Gastroesophageal sphincter (tissue), 4 donors: ENCODE data around the gene TMEM114. TPM values are rescaled to one million over a fixed set of nuclear protein-coding genes. Genes with fewer than 3 reads are reported as not detected.

Source experiments
- ATAC-seq: fragments of 150-250 bp; one replicate; pipeline ENCODE4 v1.9.1; 2016; ENCODE audit warnings: mild to moderate bottlenecking, moderate library complexity
- H3K27ac ChIP-seq, 4 donors: fragments of 200-600 bp; sonication (generic) in 3 of 4; 1 replicate in 3 of 4; 2 replicates in 1 of 4; pipeline ENCODE4 v1.5.1; 2016 to 2019
- H3K27me3 ChIP-seq: fragments of 200-600 bp; sonication (generic); one replicate; pipeline ENCODE4 v1.5.1; 2019
- H3K36me3 ChIP-seq, 2 donors: fragments of 200-600 bp; sonication (generic); one replicate each; pipeline ENCODE4 v1.5.1; 2019; ENCODE audit warnings: control low read depth in 1 of 2
- H3K4me1 ChIP-seq, 3 donors: fragments of 200-600 bp; sonication (generic); 1 replicate in 2 of 3; 2 replicates in 1 of 3; pipeline ENCODE4 v1.5.1; 2016 to 2019; ENCODE audit warnings: control low read depth in 2 of 3
- H3K4me3 ChIP-seq, 2 donors: fragments of 200-600 bp; sonication (generic); one replicate each; pipeline ENCODE4 v1.5.1; 2019; ENCODE audit warnings: mild to moderate bottlenecking in 1 of 2, moderate library complexity in 1 of 2
- H3K9me3 ChIP-seq, 3 donors: fragments of 200-600 bp; sonication (generic); one replicate each; pipeline ENCODE4 v1.5.1; 2017 to 2019; ENCODE audit warnings: control low read depth in 2 of 3
- CTCF ChIP-seq, 4 experiments: fragments of 200-600 bp in 2 of 4; fragments of 450-650 bp in 2 of 4; sonication (generic) in 1 of 4; IDR thresholded peaks; one replicate each; pipeline ENCODE4 v1.5.1; 2017 to 2019; ENCODE audit warnings: antibody characterized with exemption in 4 of 4, mild to moderate bottlenecking in 2 of 4, moderate library complexity in 2 of 4
- EP300 ChIP-seq: sonication (generic); formaldehyde crosslinking; IDR thresholded peaks from one replicate; pipeline ENCODE4 v1.6.1; 2017; ENCODE audit warnings: antibody characterized with exemption, mild to moderate bottlenecking
- POLR2A ChIP-seq, 2 donors: fragments of 450-650 bp; IDR thresholded peaks; one replicate each; pipeline ENCODE4 v1.6.1; 2017; ENCODE audit warnings: antibody characterized with exemption in 2 of 2, mild to moderate bottlenecking in 2 of 2, moderate library complexity in 1 of 2
- POLR2AphosphoS5 ChIP-seq: sonication (generic); formaldehyde crosslinking; IDR thresholded peaks from one replicate; pipeline ENCODE4 v1.6.1; 2017; ENCODE audit warnings: antibody characterized with exemption
- WGBS, 2 donors: methylation state at CpG; one replicate each; pipeline ENCODE4 v1.1.5; 2018; ENCODE audit warnings: low coverage in 1 of 2; 5-methylcytosine and 5-hydroxymethylcytosine counted together
- total RNA-seq, 4 donors: library from RNA; depleted of rRNA; stranded (reverse); fragments of >200 nt; gene quantifications; one replicate each; pipeline ENCODE4 v1.1.0, GENCODE V29; 2016

The TMEM114 gene
- total RNA-seq, 4 donors from 2014 or later: not detected

DNA sequence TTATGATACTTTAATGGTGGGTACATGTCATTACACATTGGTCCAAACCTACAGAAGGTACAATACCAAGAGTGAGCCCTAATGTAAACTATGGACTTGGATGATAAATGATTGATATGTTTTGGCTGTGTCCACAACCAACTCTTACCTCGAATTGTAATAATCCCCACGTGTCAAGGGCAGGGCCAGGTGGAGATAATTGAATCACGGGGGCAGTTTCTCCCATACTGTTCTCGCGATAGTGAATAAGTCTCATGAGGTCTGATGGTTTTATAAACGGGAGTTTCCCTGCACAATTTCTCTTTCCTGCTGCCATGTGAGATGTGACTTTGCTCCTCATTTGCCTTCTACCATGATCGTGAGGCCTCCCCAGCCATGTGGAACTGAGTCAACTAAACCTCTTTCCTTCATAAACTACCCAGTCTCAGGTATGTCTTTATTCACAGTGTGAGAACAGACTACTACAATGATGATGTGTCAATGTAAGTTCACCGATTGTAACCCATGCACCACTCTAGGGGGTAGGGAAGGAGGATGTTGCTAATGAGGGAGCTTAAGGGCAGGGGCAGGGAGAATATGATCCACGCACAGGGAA, 24.2 kb upstream of the TMEM114 start:
- TF ChIP-seq EP300 (no peak), POLR2AphosphoS5 (no peak), CTCF (IDR thresholded peaks at IDR 0.05) (no peak), POLR2A (IDR thresholded peaks at IDR 0.05) (no peak)
- Histone ChIP-seq H3K4me1 (no peaks in the 10 kb centered on the region), H3K36me3 (no peaks in the 10 kb centered on the region), H3K4me3 (no peak overlapping the region), H3K9me3 (no peaks in the 10 kb centered on the region), H3K27ac (no peak overlapping the region), H3K27me3 (peaks cover 48% of the 10 kb centered on the region)
- 47 to 54% methylated on average over 7 to 9 of the region's 9 CpGs for WGBS, 2 donors
- no peak for ATAC-seq

DNA sequence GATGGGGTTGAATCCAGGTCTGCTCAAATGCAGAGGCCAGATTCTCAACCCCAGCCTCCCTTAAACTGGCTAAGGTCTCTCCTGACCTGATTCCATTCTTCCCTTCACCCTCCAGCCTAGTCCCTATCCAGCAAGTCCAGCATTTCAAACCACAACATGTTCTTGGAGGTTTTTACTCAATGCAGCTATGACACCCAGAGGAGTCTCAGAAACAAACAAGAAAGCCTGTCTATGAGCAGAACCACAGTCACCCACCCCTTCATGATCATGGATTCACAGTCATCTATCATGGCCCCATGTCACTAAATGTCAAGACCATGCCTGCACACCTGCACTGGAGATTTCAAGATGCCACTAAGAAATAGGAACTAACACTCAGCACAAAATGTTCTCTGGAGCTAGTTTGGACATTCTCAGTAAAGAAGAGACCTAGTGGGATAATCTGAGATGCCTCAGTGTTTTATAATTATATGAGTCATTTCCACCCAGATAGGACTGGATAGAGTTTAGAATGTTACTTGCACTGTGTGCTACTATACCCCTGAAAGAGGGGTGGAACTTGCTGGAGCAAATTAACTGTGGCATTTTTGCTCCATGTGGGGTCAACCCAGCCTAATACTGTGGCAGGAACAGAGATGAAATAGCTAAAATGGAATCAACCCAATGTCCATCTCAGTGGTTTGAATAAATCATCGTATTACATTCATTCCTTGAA, 21.7 kb upstream of the TMEM114 start:
- TF ChIP-seq EP300 (no peak), CTCF (IDR thresholded peaks at IDR 0.05) (no peak), POLR2AphosphoS5 (no peak), POLR2A (IDR thresholded peaks at IDR 0.05) (no peak)
- Histone ChIP-seq H3K4me3 (no peak overlapping the region), H3K36me3 (no peaks in the 10 kb centered on the region), H3K27ac (no peak overlapping the region), H3K27me3 (peaks cover 56% of the 10 kb centered on the region), H3K4me1 (no peaks in the 10 kb centered on the region), H3K9me3 (no peaks in the 10 kb centered on the region)
- ATAC-seq: no peak
- WGBS, 2 donors: 87 to 100% methylated on average over 1 of the region's 1 CpG

DNA sequence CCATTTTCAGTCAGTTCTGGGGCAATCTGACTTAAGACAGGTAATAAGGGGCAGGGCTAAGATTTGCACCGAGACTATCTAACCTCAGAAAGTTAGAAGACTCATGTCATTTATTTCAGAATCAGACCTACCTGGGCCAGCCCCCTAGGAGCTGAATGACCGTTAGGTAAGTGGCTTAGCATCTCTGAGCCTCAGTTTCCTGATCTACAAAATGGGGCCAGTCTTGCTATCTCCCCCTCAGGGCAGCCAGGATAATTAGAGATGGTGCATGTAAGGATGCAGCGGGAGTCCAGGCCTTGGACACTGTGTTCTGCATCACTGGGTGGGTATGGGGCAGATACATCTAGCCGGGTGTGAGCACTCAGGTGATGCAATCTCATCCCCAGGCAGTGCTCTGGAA, 20.8 kb upstream of the TMEM114 start:
- Histone ChIP-seq H3K9me3 (no peaks in the 10 kb centered on the region), H3K36me3 (no peaks in the 10 kb centered on the region), H3K4me3 (no peak overlapping the region), H3K27ac (no peak overlapping the region), H3K4me1 (no peaks in the 10 kb centered on the region), H3K27me3 (peaks cover 60% of the 10 kb centered on the region)
- TF ChIP-seq POLR2AphosphoS5 (no peak), EP300 (no peak), CTCF (IDR thresholded peaks at IDR 0.05) (no peak), POLR2A (IDR thresholded peaks at IDR 0.05) (no peak)
- WGBS, 2 donors: 35 to 60% methylated on average over 1 to 2 of the region's 4 CpGs
- no peak for ATAC-seq

- no peaks in the 10 kb centered on the region for H3K36me3 ChIP-seq
- 77 to 85% methylated on average over 3 to 8 of the region's 9 CpGs for WGBS, 2 donors
- no peak for ATAC-seq
Measured at GRCh38 chr16:8607214-8607613, 16.9 kb upstream of the TMEM114 start.

More at GRCh38 chr16:8607214-8607613, 16.9 kb upstream of the TMEM114 start:
- Histone ChIP-seq H3K4me3 (no peak overlapping the region), H3K27me3 (peaks cover 42% of the 10 kb centered on the region), H3K4me1 (no peaks in the 10 kb centered on the region), H3K9me3 (no peaks in the 10 kb centered on the region), H3K27ac (no peak overlapping the region)
- TF ChIP-seq EP300 (no peak), POLR2AphosphoS5 (no peak), CTCF (IDR thresholded peaks at IDR 0.05) (no peak)
